GM21723 (cell line): ENCODE results near the gene GPR137B.
"Not testable (repeated sequence)": the region's sequence is repeated elsewhere in the genome, so short reads cannot be mapped to it uniquely, and the experiment has no call there.

ENCODE experiments used
- ATAC-seq: cut with Tn5 transposase; IDR thresholded peaks from one replicate; pipeline ENCODE4 v1.9.1; 2021; ENCODE audit warnings: mild to moderate bottlenecking, moderate library complexity; ENCODE audit not compliant: unreplicated experiment

The GPR137B gene

GRCh38 chr1:236143104-236143948 is 987 bp downstream of the GPR137B start:
- peak; percentile 38 for ATAC-seq

DNA sequence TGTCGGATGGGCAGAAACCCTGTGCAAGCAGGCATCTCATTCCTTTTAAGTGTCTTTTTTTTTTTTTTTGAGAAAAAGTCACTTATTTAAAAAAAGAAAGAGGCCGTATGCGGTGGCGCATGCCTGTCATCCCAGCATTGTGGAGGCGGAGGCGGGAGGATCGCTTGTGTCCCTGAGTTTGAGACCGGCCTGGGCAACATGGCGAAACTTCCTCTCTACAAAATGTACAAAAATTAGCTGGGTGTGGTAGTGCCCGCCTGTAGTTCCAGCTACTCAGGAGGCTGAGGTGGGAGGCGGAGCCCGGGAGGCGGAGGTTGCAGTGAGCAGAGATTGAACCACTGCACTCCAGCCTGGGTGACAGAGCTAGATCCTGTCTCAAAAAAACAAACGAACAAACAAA is 1.7 kb downstream of the GPR137B start:
- ATAC-seq = no peak

- ATAC-seq = no peak
Measured at GRCh38 chr1:236144446-236145150, 2.3 kb downstream of the GPR137B start.

- ATAC-seq = no peak
Measured at GRCh38 chr1:236147068-236147467, 4.7 kb downstream of the GPR137B start.

GRCh38 chr1:236147521-236148469 is 5.5 kb downstream of the GPR137B start:
- no peak for ATAC-seq

DNA sequence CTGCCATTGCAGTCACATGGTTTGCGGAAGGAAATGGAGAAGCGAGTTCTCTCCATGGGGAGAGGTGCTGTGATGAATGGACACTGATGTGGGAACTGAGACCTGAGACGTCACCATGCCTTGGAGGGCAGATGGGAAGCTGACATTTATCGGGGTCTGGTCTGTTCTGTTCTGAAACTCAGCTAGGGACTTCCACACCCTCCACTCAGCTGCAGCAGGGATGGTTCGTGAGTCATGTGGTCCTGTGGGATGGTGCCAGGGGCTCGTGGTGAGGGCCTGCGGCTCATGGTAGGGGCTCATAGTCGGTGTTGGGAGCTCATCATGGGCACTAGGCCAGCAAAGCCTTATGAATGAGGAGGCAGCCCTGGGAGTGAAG is 6.1 kb downstream of the GPR137B start:
- ATAC-seq = no peak

GRCh38 chr1:236149003-236149595 is 6.8 kb downstream of the GPR137B start:
- ATAC-seq = no peak

DNA sequence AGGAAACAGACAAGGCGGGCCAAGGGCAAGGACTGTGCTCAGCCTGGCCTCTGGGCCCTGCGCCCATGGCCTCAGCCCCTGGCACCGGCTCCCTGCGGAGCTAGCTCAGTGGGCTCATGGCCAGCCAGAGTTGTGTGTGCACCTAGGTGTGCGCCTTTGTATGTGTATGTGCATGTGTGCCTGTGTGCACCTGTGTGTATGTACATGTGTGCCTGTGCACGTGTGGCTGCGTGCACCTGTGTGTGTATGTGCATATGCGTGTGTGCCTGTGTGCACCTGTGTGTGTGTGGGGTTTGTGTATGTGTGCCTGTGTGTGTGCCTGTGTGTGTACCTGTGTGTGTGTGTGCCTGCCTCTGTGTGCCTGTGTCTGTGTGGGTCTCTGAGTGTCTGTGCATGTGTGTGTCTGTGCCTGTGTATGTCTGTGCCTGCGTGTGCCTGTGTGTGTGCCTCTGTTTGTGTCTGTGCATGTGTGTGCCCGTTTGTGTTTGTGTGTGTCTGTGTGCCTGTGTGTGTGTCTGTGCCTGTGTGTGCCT is 7.4 kb downstream of the GPR137B start:
- ATAC-seq = no peak

GRCh38 chr1:236150311-236150955 is 8.1 kb downstream of the GPR137B start:
- no peak for ATAC-seq

DNA sequence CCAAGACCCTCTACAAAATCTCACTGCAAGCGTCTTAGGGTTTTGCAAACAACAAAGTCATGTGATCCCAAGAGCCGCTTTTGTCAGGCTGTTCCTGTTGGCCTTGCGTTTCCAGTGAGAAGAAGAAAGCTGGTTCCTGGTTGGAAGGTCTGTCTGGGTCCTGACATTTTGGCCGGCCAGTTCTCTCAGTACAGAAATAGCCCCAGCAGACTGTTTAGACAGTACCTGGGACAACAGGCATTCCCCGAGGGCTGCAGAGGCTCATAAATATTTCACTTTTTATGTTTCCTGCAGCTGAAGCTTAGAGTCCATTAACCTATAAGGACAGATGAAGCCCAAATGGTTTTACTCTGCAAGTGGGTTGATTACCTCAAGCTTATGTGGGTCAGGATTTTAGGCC is 8.6 kb downstream of the GPR137B start:
- no peak for ATAC-seq

- no peak for ATAC-seq
Measured at GRCh38 chr1:236151739-236152424, 9.5 kb downstream of the GPR137B start.

GRCh38 chr1:236154126-236154525 is 11.8 kb downstream of the GPR137B start:
- ATAC-seq = no peak

DNA sequence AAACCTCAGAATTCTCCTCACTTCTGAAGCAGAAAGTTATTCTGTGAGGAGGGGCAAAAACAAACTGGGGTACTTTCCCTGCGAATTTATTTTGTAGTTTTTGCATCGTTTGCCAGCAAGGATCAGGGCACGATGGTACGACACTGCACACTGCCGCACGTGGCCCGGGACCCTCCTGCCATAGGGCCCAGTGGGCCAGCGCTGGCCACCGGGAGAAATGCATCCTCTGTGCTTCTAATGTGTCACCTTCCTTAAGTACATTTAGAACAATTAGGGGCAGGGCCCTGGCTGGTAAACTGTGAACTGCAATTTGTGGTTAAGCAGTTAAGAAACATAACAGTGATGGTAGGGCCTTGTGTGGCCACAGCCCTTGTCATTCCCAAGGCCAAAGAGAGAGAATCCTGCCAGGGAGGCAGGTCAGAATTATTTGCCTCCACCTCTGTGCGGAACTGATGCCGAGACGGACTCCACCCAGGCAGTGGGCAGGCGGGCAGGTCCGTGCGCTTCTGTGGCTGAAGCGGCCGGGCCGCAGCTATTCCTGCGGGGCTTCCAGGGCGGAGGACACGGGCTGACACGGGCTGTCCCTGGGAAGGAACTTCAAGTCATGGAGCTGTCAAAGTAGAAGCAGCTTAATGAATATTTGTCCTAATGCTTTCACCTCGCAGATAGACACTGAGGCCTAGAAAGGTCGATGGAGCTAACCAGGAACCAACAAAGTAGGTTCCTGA is 12.5 kb downstream of the GPR137B start:
- ATAC-seq = no peak

DNA sequence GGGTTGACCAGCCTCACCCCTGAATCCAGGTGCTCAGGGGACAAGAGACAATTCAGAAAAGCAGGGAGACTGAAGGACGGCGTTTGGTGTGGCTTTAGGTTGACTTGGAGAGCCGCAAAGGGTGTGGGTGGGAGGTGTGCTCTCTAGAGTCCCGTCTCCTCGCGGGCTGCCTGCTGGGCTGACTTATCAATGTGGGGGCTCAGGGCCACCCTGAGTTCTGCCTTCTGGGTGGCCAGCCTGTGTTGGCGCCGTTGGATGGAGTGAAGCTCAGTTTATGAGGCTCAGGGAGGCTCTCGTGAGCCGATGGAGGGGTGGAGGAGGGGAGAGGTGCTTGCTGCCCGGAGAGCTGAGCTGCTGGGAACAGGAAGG is 13.0 kb downstream of the GPR137B start:
- ATAC-seq = no peak

DNA sequence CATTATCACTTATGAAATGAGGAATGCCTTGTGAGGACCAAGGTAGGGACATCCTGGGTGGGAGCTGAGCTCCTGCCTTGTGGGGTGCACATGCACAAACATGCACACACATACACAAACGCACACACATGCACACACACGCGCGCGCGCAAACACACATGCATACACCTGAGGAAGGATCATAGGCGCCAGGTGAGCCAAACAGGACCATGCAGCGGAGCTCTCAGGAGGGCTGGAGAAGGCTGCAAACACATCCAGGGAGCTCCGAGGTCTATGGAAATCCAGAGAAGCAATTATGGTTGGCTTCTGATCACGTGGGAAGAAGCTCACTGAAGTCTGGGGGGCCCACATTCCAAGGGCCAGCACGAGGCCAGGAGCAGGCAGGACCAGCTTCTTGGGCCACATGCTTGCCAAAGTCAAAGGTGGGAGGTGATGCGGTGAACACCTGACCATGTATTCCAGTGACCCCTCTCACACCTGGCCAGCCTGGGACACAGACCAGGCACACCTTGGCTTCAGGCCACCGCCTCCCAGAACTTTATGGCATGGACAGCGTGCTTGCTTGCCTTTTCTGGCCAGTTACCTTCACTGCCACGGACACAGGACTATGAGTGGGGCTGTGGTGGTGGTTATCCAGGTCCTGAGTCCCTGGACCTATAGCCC is 13.6 kb downstream of the GPR137B start:
- no peak for ATAC-seq

DNA sequence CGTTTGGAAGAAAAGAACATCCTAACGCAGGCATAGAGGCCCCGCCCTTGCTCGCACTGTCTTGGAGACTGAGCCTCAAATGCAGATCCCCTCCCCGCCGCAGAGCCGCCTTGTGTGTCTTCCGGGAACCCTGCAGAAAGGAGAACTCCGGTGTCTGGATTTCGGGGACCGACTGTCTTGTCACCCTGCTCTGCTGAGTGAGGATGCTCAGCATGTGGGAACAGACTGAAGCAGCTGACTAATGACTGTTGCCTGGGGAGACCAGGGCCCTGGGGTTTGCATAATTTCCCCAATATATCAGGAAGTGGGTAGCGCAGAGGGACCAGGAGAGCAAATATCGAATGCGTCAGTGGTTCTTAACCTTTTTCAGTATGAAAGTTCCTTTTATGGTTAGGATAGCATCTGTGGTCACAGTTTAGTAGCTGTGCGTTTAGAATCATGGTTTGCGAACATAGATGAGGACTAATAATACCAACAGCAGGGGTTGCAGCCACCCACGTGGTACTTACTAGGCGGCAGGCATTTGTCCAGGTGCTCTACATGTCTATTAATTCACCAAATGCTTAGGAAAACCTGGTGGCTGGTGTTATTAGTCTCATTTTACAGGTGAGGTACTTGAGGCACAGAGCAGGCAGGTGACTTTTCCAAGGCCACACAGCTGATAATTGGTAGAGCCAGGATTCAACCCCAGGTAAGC is 14.3 kb downstream of the GPR137B start:
- peak; percentile 80 for ATAC-seq

DNA sequence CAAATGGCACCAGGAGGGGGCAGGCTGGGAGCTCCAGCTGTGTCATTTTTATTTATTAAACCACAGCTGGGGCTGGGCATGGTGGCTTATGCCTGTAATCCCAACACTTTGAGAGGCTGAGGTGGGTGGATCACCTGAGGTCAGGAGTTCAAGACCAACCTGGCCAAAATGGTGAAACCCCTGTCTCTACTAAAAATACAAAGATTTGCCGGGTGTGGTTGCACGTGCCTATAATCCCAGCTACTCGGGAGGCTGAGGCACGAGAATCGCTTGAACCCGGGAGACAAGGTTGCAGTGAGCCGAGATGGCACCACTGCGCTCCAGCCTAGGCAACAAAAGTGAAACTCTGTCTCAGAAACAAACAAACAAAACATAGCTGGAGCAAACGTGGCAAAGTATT is 15.7 kb downstream of the GPR137B start:
- ATAC-seq = not testable (repeated sequence)

GRCh38 chr1:236158719-236159118 is 16.4 kb downstream of the GPR137B start:
- no peak for ATAC-seq
